Right ventricle myocardium inferior (tissue), 1 donor: Measurements from ENCODE around the gene SUCNR1. TPM values are rescaled to one million over a fixed set of nuclear protein-coding genes. Genes with fewer than 3 reads are reported as not detected.
"Not testable (repeated sequence)": the region's sequence is repeated elsewhere in the genome, so short reads cannot be mapped to it uniquely, and the experiment has no call there.

ENCODE experiments used
- ATAC-seq: fragments of 200-7000 bp; cut with Tn5 transposase; one replicate; pipeline ENCODE4 v1.9.1; 2020; ENCODE audit warnings: mild to moderate bottlenecking, moderate library complexity
- DNase-seq: peaks from one replicate; pipeline ENCODE4 v3.0.0; 2021; ENCODE audit errors: missing footprints
- intact Hi-C: fragments of 100-400 bp; cut with DNase I; formaldehyde crosslinking; loops from one replicate; pipeline ENCODE4 v1.11.0; 2022
- total RNA-seq: library from RNA; stranded (reverse); fragmentation: NEBNext Ultra II Directional; extraction: Animal tissue kit (Norgen Biotek cat#: 25700); gene quantifications from one replicate; pipeline ENCODE4 v1.2.1, GENCODE V29; 2021
- donor health status: DM: no; HTN: yes; CAD: no; lungs with severe emphysema.

Gene SUCNR1
- total RNA-seq, 1 donor from 2014 or later: 0.35 TPM

- ATAC-seq: no peak
- intact Hi-C loops: no loop called here
- DNase-seq: no peak
Measured at GRCh38 chr3:151866711-151867410, 6.6 kb upstream of the SUCNR1 start.

GRCh38 chr3:151867666-151868065, 5.8 kb upstream of the SUCNR1 start:
- no peak for DNase-seq
- ATAC-seq: no peak
- intact Hi-C loops: no loop called here

- DNase-seq (no peak), ATAC-seq (no peak)
- intact Hi-C loops: no loop called here
Measured at GRCh38 chr3:151869181-151869580, 4.3 kb upstream of the SUCNR1 start.

- ATAC-seq (peak; percentile 77), DNase-seq (no peak)
- intact Hi-C loops: no loop called here
Measured at GRCh38 chr3:151871639-151872468, 1.6 kb upstream of the SUCNR1 start.

- intact Hi-C loops, DNase-seq, ATAC-seq: not testable (repeated sequence)
Measured at GRCh38 chr3:151874079-151874478, 636 bp downstream of the SUCNR1 start.

GRCh38 chr3:151875759-151876158, 2.3 kb downstream of the SUCNR1 start:
- ATAC-seq (no peak), DNase-seq (no peak)
- intact Hi-C loops: no loop called here

- ATAC-seq: no peak
- intact Hi-C loops: no loop called here
- DNase-seq: no peak
Measured at GRCh38 chr3:151877269-151877668, 3.8 kb downstream of the SUCNR1 start.

- no peak for ATAC-seq
- intact Hi-C loops: no loop called here
- DNase-seq: no peak
Measured at GRCh38 chr3:151878465-151878864, 5.0 kb downstream of the SUCNR1 start.

- ATAC-seq (no peak), DNase-seq (no peak)
- intact Hi-C loops: no loop called here
Measured at GRCh38 chr3:151879037-151879436, 5.6 kb downstream of the SUCNR1 start.

GRCh38 chr3:151879679-151880415, 6.4 kb downstream of the SUCNR1 start:
- DNase-seq: no peak
- no peak for ATAC-seq
- intact Hi-C loops: no loop called here

GRCh38 chr3:151880416-151880690, 6.9 kb downstream of the SUCNR1 start:
- DNase-seq (no peak), ATAC-seq (no peak)
- intact Hi-C loops: no loop called here

- ATAC-seq (no peak), DNase-seq (no peak)
- intact Hi-C loops: no loop called here
Measured at GRCh38 chr3:151881137-151881536, 7.7 kb downstream of the SUCNR1 start.

GRCh38 chr3:151885397-151885796, 12.0 kb downstream of the SUCNR1 start:
- ATAC-seq, intact Hi-C loops, DNase-seq: not testable (repeated sequence)

GRCh38 chr3:151887450-151888211, 14.2 kb downstream of the SUCNR1 start:
- ATAC-seq, intact Hi-C loops, DNase-seq: not testable (repeated sequence)

GRCh38 chr3:151890721-151891141, 17.3 kb downstream of the SUCNR1 start:
- ATAC-seq (no peak), DNase-seq (no peak)
- intact Hi-C loops: no loop called here

- DNase-seq (no peak), ATAC-seq (no peak)
- intact Hi-C loops: no loop called here
Measured at GRCh38 chr3:151891721-151892120, 18.3 kb downstream of the SUCNR1 start.

GRCh38 chr3:151894219-151894618, 20.8 kb downstream of the SUCNR1 start:
- no peak for DNase-seq
- no peak for ATAC-seq
- intact Hi-C loops: no loop called here

- ATAC-seq (no peak), DNase-seq (no peak)
- intact Hi-C loops: no loop called here
Measured at GRCh38 chr3:151895478-151896241, 22.2 kb downstream of the SUCNR1 start.
